DMS53 treated with DMSO at 0.1 percent for 48 hours (cell line): Measurements from ENCODE around the gene RASAL1.
"Not testable (repeated sequence)": the region's sequence is repeated elsewhere in the genome, so short reads cannot be mapped to it uniquely, and the experiment has no call there.

Experiments
- DNase-seq: peaks from one replicate; lab custom pipeline; 2025; ENCODE audit not compliant: unreplicated experiment; lab: John Stamatoyannopoulos, UW

Gene RASAL1

GRCh38 chr12:113119980-113120669 is 15.4 kb downstream of the RASAL1 start:
- no peak for DNase-seq

GRCh38 chr12:113118142-113118541 is 17.4 kb downstream of the RASAL1 start:
- no peak for DNase-seq

DNA sequence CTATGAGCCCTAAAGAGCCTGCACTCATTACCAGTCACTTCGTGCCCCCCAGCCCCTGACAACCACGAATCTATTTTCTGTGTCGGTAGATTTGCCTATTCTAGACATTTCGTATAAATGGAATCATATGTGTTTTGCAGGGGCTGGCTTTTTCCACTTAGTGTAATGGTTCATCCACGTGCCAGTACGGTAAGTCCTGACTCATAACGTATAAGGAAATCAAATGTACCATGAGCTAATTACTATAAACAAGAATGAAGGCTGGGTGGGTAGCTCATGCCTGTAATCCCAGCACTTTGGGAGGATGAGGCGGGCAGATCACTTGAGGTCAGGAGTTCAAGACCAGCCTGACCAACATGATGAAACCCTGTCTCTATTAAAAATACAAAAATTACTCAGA is 17.9 kb downstream of the RASAL1 start:
- not testable (repeated sequence) for DNase-seq

- no peak for DNase-seq
Measured at GRCh38 chr12:113116875-113117274, 18.7 kb downstream of the RASAL1 start.

DNA sequence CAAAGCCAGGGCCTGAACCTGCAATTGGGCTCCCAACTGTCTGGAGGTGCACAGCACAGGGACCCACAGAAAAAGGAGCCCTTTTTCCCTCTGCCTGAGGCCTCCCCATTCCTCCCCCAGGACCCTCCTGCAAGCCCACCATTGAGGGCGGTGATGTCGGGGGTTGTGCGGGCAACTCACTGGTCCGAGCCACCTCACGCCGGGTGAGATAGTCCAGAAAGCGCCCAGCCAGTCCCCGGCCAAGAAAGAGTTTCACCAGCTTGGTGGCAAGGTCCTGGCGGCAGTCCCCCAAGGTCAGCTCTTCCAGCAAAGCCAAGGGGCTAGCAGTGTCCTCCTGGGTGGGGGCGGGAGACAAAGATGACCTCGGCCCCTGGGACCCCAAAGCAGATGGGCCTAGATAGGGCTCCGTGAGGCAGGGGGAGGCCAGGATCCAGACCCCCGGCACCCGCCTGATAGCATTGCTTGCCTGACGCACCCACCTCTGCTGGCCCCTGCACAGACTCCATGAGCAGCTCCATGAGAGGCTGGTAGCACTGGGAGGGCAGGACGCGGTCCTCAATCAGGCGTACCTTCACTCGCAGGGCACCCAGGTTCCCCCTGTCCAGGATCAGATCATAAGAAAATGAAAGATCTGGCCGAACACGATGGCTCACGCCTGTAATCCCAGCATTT is 20.0 kb downstream of the RASAL1 start:
- peak; percentile 45 for DNase-seq

DNA sequence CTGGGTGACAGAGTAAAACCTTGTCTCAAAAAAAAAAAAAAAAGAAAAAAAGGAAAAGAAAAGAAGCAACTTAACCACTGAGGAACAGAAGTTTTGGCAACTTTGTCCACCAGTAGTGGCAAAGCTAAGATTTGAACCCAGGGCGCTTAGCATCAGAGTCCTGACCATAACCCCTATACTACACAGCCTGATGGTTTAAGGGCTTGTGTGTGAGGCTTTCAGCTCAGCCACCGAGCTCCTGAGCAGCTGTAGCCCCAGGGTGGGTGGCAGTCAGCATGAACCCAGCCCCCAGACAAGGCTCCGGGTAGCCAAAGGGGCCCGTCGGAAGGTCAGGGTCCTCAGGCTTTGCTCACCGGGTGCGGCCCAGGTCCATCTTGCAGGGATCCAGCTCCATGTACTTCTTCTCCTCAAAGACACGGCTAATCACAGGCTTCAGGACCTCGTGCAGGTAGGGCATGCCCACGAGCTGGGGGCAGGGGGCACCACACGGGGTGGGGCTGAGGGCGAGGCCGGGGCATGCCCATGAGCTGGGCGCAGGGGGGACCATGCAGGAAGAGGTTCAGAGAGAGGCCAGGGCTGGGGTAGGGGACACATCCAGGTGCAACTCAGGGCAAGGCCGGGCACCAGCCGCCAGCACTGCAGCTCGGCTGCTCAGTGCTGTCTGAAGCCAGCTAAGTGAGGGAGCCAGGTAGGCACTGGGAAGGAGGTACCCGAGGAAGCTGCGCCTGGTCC is 20.9 kb downstream of the RASAL1 start:
- DNase-seq = no peak

GRCh38 chr12:113113397-113113796 is 22.2 kb downstream of the RASAL1 start:
- no peak for DNase-seq

GRCh38 chr12:113112043-113112899 is 23.3 kb downstream of the RASAL1 start:
- DNase-seq = no peak

GRCh38 chr12:113111247-113111646 is 24.3 kb downstream of the RASAL1 start:
- no peak for DNase-seq

DNA sequence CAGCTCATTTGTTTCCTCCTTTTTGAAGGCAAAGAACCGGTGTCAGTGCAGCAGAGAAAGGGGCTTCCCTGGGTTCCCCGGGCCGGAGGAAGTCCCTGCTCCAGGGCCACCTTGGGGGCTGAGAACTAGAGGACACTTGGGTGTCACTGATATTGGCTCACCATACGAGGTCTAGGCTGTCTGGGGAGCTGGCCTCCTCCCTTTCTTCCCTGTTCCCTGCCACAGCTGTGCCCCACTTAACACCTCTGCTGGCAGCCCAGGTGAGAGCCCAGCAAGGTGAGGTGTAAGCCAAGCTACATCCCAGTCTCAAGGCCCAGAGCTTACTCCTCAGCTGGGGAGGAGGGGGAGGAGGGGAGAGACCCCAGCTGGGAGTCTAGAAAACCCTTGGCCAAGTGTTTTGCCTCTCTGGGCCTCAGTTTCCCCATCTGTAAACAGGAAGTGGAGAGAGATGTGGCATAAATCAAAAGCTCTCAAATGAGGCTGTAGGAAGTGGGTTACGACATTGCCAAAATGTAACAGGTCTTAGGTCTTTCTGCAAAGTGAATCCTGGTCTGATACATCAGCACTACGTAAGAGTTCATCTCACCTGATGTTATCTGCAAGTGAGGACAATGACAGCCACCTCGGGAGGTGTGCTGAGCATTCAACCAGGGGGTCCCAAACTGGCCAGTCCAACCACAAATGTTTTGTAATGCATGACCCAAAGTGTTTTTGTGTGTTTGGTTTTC is 25.5 kb downstream of the RASAL1 start:
- DNase-seq = no peak

DNA sequence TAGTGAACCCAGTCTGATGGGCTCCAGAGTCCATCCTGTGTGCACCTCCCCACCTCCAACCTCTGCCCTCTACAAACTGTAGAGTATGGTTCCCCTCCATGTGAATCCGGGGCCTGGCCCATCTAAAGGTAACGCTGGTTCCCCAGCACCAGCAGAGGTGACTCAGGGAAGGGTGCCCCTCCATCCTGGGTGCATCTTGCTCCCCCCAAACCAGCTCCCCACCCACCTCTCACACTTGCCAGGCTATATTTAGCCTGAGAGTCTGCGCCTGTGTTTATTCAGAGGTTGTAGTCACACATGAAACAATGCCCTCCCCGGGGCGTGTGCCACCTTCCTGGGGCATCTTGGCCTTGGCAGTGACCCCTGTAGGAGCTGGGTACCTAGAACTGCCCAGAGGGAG is 26.2 kb downstream of the RASAL1 start:
- no peak for DNase-seq

GRCh38 chr12:113108308-113108707 is 27.3 kb downstream of the RASAL1 start:
- no peak for DNase-seq

DNA sequence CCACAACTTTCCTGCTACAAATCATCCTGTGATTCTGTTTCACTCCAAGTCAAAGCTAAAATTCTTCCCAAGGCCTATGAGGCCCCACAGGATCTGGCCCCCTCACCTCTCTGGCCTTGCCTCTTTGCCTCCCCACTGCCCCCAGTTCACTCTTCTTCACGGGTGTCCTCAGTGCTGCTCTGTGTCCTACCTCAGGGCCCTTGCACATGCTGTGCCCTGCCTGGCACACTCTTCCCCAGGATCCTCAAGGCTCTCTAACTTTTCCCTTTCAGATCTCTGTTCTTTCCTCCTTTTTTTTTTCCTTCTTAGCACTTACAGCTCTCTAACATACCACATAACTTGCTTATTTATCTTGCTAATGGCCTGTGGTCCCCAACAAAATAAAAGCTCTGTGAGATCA is 29.2 kb downstream of the RASAL1 start:
- DNase-seq = no peak

- DNase-seq = no peak
Measured at GRCh38 chr12:113105606-113106271, 29.8 kb downstream of the RASAL1 start.

DNA sequence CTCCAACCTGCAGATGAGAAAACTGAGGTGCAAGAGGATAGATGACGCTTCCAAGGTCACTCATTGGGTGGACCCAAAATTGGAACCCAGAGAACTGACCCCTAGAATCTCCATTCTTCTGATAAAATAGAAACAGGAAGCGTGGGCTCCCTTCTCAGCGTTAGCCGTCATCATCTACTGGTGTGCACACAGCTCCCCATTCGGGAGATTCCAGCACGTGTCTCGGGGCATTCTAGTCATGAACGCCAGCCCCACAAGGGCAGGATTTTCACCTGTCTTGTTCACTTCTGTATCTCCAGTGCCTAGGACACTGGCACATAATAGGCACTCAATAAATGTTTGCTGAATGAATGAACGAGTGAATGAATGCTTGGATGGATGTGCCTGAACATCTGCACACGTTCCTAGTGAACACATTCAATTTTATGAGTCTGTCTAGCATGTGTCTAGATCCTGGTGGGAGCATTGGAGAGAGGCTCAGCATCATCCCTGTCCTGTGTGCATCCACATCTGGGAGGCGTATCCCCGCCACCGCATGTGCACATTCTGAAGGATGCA is 30.5 kb downstream of the RASAL1 start:
- DNase-seq = no peak

DNA sequence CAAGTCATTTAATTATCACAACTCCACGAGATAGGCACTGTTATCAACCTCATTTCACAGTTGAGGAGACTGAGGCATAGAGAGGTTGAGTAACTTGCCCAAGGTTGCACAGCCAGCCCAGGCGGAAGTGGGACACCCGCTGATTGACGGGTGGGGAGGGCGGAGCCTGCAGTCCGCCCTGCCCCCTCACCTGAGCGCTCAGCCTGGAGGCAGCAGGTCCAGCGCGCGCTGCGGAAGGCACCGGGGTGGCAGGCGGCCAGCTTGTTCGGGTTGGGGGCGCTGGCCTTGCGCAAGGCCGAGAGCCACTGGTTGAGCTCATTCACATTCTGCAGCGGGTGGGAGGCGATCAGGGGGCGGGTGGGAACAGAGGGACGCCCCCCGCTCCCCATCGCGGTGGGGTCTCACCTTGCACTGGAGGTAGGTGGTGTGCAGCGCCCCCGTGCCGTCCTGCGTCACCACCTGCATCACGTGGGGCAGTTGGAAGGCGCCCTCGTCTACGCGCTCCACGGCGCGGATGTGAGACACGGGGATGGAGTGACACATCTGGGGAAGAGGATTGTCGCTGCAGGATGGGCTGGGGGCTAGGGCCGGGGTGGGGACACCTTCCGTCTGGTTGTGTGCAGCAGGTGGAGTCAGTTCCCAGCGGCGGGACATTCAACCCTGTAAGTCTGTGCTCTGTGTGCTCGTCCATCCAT is 31.7 kb downstream of the RASAL1 start:
- no peak for DNase-seq

DNA sequence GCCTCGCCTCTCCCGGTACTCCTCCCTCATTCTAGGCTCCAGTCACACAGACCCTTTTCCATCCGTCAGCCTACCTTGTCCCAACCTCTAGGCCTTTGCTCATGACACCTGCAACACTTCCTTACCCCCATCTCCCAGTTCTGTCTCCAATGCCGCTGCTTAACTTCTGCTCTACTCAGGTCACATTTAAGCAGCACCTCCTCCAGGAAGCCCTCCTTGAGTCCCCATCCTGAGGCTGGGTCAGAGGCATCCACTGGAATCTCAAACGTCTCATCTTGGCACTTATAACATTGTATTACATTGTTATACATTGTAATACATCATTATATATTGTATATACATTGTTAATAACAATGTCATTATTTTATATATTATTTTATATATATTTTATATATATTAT is 32.8 kb downstream of the RASAL1 start:
- no peak for DNase-seq

GRCh38 chr12:113101751-113102150 is 33.8 kb downstream of the RASAL1 start:
- DNase-seq = no peak

- no peak for DNase-seq
Measured at GRCh38 chr12:113099764-113100163, 35.8 kb downstream of the RASAL1 start.
